NCI-H146 treated with DMSO at 0.1 percent for 48 hours (cell line): ENCODE results near the gene MTA3.
"Not testable (repeated sequence)": the region's sequence is repeated elsewhere in the genome, so short reads cannot be mapped to it uniquely, and the experiment has no call there.

Source experiments
- DNase-seq: peaks from one replicate; lab custom pipeline; 2025; ENCODE audit not compliant: unreplicated experiment; lab: John Stamatoyannopoulos, UW

MTA3 gene

GRCh38 chr2:42606166-42606565 is 37.7 kb downstream of the MTA3 start:
- not testable (repeated sequence) for DNase-seq

- no peak for DNase-seq
Measured at GRCh38 chr2:42607101-42607637, 38.7 kb downstream of the MTA3 start.

- DNase-seq: no peak
Measured at GRCh38 chr2:42613281-42614064, 45.0 kb downstream of the MTA3 start.

- no peak for DNase-seq
Measured at GRCh38 chr2:42614838-42615237, 46.4 kb downstream of the MTA3 start.

GRCh38 chr2:42618116-42618515 is 49.7 kb downstream of the MTA3 start:
- DNase-seq: no peak

GRCh38 chr2:42618972-42619371 is 50.5 kb downstream of the MTA3 start:
- DNase-seq: no peak

- DNase-seq: not testable (repeated sequence)
Measured at GRCh38 chr2:42621626-42622025, 53.2 kb downstream of the MTA3 start.

- DNase-seq: no peak
Measured at GRCh38 chr2:42622943-42623676, 54.7 kb downstream of the MTA3 start.

- DNase-seq: no peak
Measured at GRCh38 chr2:42624047-42624446, 55.6 kb downstream of the MTA3 start.

GRCh38 chr2:42628024-42628423 is 59.6 kb downstream of the MTA3 start:
- DNase-seq: not testable (repeated sequence)

GRCh38 chr2:42636934-42637333 is 68.5 kb downstream of the MTA3 start:
- no peak for DNase-seq

- DNase-seq: no peak
Measured at GRCh38 chr2:42638080-42638784, 69.8 kb downstream of the MTA3 start.

GRCh38 chr2:42639340-42640077 is 71.1 kb downstream of the MTA3 start:
- DNase-seq: no peak

- no peak for DNase-seq
Measured at GRCh38 chr2:42640261-42640660, 71.8 kb downstream of the MTA3 start.

GRCh38 chr2:42642371-42642770 is 73.9 kb downstream of the MTA3 start:
- DNase-seq: not testable (repeated sequence)

GRCh38 chr2:42645551-42645950 is 77.1 kb downstream of the MTA3 start:
- no peak for DNase-seq

GRCh38 chr2:42648796-42649195 is 80.4 kb downstream of the MTA3 start:
- no peak for DNase-seq

- no peak for DNase-seq
Measured at GRCh38 chr2:42651057-42651456, 82.6 kb downstream of the MTA3 start.

GRCh38 chr2:42652086-42652485 is 83.7 kb downstream of the MTA3 start:
- no peak for DNase-seq

GRCh38 chr2:42653039-42653438 is 84.6 kb downstream of the MTA3 start:
- no peak for DNase-seq

GRCh38 chr2:42653908-42654445 is 85.5 kb downstream of the MTA3 start:
- no peak for DNase-seq
